NCI-H1417 (cell line): ENCODE data around the gene SYCP2.
"Not testable (repeated sequence)": the region's sequence is repeated elsewhere in the genome, so short reads cannot be mapped to it uniquely, and the experiment has no call there.

Experiments
- DNase-seq, 3 experiments: peaks; one replicate each; lab custom pipeline; 2025; lab: John Stamatoyannopoulos, UW

The SYCP2 gene

DNA sequence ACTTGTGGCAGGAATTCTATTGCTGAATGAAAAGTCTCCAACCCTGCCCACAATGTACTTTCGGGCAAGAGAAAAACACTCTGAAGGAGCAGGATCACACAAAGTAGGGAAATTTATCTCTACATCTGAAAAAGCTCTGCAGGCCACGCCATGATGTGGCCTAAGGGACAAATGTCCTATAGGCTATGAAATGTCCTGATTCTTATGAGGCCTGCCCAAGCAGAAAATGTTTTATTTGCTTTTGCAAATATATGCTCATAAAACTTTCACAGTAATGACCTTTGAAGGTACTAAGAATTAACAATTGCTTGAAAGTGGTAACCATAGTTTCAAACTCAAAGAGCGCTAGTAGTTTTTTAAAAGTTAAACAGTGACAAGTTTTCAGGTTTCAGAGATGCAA is 31.0 kb downstream of the SYCP2 start:
- no peak for DNase-seq

DNA sequence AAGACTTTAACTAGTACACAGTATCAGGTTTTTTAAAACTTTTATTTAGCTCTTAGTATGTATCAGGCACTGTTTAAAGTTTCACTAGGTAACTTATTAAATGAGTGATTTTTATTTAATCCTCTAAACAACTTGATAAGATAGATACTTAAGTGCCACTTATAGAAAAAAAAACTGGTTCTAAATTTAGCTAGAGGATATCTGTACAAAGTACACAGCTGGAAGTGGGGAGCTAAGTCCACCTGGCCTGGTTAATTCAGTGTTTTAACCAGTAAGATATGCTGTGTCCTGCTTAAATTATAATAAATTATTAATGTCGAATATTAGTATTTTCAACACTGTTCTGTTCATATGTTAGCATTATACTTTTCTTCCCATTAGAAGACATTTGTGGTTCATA is 37.5 kb downstream of the SYCP2 start:
- DNase-seq: no peak

GRCh38 chr20:59891581-59891980 is 41.9 kb downstream of the SYCP2 start:
- no peak for DNase-seq

GRCh38 chr20:59890035-59890434 is 43.4 kb downstream of the SYCP2 start:
- not testable (repeated sequence) for DNase-seq

DNA sequence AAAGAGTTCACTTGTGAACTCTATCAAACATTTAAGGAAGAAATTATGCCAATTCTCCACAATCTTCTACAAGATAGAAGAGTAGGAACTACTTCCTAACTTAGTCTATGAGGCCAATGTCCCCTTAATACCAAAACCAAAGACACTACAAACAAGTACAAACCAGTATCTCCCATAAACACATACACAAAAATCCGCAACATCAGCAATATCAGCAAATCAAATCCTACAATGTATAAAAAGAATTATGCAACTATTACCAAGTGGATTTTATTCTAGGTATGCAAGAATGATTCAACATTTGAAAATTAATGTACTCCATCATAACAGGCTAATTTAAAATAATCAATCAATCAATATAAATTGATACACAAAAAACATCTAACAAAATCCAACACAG is 45.4 kb downstream of the SYCP2 start:
- no peak for DNase-seq

- no peak for DNase-seq
Observed at GRCh38 chr20:59884494-59884893, 48.9 kb downstream of the SYCP2 start.

DNA sequence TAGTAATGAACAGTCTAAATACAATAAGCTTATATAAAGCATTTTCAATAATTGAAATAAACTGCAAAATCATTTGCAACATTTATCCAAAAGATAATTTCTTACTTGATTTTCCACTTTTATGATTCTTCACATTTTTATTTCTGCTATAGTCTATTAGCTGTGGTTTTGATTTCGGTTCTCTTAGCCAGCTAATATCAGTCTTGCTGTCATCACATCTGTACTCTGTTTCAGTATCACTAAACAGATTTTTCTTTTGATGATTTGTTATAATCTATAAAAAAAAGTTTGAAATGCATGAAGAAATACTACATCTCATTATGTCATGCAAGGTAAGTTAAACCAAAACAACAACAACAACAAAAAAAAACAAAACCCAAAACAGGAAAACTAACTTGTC is 53.2 kb downstream of the SYCP2 start:
- DNase-seq: no peak

- DNase-seq: no peak
Observed at GRCh38 chr20:59873409-59873808, 60.0 kb downstream of the SYCP2 start.

GRCh38 chr20:59871096-59871495 is 62.3 kb downstream of the SYCP2 start:
- DNase-seq: no peak

DNA sequence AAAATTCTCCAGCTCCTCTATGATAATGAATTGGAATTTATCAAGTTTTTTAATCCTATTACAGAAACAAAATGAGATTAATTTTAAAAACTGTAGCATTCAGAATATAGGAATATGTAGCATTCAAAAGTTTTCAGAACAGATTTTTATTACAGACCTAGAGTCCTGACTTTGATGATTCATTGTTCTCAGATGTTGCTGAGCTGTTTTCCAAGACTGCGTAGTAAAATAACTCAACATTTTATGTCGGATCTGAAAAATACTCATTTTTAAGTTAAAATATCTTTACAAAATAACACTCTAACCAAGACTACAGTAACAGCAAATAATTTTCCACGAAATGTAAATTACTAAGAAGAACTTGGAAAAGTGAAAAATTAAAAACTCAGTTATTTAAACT is 67.1 kb downstream of the SYCP2 start:
- DNase-seq: no peak

- peak in 1 of 3 experiments; percentile 13 for DNase-seq
Observed at GRCh38 chr20:59864726-59865125, 68.7 kb downstream of the SYCP2 start.

DNA sequence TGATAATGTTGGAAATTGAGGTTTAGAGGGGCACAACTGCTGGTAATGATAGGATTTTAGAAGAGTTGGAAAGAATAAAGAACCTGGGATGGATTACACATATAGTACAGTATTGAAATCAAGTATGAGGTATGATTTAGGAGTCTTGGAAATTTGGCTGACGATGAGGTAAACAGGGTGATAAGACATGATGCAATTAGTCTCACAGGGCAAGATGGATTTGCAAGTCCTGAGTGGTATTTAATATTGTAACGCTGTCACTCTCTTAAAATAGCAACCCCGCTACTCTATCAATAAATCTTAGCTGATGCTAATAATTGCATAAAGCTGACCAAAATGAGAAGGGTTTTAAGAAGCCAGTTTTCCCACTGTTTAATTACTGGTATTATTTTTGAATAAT is 70.4 kb downstream of the SYCP2 start:
- DNase-seq: peak in 1 of 3 experiments; percentile 55

- no peak for DNase-seq
Observed at GRCh38 chr20:59861401-59861800, 72.0 kb downstream of the SYCP2 start.

GRCh38 chr20:59858425-59858824 is 75.0 kb downstream of the SYCP2 start:
- DNase-seq: no peak

- no peak for DNase-seq
Observed at GRCh38 chr20:59857966-59858365, 75.5 kb downstream of the SYCP2 start.

DNA sequence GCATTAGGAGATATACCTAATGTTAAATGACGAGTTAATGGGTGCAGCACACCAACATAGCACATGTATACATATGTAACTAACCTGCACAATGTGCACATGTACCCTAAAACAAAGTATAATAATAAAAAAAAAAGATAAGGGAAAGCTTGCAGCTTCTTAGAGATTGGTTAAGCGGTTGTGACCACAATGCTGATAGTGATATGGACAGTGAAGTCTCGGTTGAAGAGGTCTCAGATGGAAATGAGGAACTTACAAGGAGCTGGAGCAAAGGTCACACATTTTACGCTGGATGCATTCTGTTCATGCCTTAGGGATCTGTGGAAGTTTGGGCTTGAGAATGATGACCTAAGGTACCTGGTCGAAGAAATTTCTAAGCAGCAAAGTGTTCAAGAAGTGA is 76.5 kb downstream of the SYCP2 start:
- not testable (repeated sequence) for DNase-seq

GRCh38 chr20:59856526-59856925 is 76.9 kb downstream of the SYCP2 start:
- DNase-seq: not testable (repeated sequence)

- peak in 2 of 3 experiments; percentile 60 to 79 for DNase-seq
Observed at GRCh38 chr20:59850018-59850641, 83.3 kb downstream of the SYCP2 start.

GRCh38 chr20:59848182-59848581 is 85.3 kb downstream of the SYCP2 start:
- no peak for DNase-seq

DNA sequence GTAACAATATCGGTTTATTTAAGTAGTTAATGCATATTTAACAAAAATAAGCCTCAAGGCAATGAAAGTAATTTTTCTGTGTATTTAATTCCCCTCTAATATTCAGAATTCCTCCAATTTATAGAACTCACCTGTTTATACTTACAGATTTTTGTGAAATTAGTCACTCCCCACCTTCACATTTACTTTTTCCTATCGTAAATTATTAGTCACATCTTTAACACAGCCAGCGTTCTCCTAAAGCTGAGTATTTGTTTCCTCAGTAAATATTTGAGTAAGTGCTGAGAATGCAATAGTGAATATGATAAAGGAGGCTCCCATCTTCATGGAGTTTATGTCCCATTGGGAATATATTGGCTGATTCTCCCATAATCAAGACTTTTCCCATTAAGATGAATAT is 88.0 kb downstream of the SYCP2 start:
- DNase-seq: no peak

GRCh38 chr20:59839400-59839799 is 94.0 kb downstream of the SYCP2 start:
- DNase-seq: no peak

GRCh38 chr20:59837623-59838394 is 95.6 kb downstream of the SYCP2 start:
- DNase-seq: no peak

DNA sequence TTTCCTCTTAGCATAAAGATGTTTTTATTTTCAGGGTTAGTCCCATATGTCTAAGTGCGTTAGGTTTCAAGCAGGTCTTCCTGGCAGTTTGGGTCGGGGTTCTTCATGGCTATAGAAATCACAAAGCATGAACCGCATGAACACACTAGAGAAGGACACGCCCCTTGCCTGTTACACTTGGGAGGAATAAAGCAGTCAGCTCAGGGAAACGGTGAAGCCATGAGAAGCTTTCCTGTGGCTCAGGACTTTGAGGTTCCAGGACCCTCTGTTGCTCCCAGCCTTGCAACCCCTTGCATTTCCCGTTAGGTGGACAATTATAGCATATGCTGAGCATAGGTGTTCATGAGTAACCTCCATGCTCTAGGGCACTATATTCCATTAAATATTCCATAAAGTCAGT is 96.7 kb downstream of the SYCP2 start:
- DNase-seq: peak; percentile 44 to 81 (median 72)
